GM21786 (cell line): Measurements from ENCODE around the gene SYNGR1.
"Not testable (repeated sequence)": the region's sequence is repeated elsewhere in the genome, so short reads cannot be mapped to it uniquely, and the experiment has no call there.

ENCODE experiments used
- ATAC-seq: cut with Tn5 transposase; IDR thresholded peaks from one replicate; pipeline ENCODE4 v1.9.1; 2021; ENCODE audit not compliant: unreplicated experiment

The SYNGR1 gene

DNA sequence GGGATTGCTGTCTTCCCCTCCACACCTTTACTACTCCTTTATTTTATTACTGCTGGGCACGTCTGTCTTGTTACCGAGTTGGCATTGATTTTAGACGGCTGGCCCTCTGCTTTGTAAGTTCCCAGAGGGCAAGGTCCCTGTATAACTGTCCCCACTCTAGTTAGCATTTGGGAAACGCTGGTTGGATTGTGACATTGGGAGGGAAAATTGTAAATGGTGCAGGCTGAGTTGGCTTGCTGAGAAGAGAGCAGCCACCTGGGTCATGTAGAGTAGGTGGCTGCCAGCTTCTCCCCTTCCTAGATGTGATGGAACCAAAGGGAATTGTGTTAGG, 51.5 kb downstream of the SYNGR1 start:
- no peak for ATAC-seq

DNA sequence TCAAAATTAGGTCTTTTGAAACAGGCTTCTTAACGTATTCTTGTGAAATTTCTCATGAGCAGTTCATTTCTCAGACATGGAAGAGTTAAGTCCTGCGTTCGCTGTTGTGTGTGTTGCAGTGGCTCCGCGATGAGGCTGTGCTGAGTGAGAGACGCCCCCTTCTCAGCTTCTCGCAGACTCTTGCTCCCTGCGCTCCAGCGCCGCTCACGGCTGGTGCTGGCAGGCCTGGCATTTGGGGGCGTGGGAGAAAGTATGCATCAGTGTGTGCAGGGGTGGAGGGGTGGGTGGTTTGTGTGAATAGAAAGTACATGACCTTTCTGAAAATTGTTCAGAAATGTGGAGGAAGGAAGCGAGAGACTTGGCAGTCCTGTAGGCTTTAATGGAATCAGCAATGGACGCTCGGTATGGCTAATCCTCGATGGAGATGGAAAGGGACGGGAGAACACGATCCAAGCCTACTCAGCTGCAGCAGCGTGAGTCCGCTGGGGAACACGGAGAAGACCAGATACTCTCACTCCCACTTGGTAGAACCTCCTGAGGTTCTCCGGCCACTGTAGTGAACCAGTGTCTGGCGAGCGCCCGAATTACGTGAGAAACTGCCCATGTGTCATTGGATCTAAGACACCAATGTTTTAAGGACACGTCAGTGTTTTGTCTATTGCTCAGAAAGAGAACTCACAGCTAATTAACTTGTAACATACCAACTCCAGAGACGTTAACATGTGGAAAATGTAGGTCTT, 55.7 kb downstream of the SYNGR1 start:
- ATAC-seq: no peak

DNA sequence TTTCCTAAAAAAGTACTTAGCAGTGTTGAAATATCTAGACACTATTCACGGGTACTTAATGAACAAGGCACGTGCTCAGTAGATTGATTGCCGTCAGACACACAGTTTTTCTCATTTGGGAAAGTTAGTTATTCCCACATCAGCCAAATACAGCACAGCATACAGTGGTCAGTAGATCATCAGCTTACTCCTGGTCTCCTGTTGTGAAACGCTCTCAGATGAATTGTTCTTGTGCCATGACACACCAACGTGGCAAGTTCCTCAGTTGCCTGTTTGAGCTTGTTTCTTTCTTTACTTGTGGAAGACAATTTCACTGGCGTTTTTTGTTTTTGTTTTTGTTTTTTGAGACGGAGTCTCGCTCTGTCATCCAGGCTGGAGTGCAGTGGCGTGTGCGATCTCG, 58.4 kb downstream of the SYNGR1 start:
- no peak for ATAC-seq

DNA sequence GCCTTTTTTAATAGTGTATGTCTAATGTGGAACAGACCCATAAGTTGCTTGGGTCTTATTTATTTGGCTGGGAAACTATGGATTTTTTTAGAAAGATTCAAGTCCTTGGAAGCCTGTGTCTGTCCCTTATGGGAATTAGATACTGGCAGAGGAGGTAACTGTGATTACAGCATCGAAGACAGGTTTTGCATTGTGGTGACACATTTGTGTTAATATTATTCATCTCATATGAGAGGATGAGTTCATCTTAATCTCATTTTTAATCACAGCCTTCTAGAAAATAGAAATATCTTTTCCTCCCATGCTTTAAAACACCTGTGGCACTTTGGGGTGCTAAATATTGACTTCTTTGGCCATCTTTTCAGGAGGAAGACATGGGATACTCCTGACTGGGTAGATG, 59.0 kb downstream of the SYNGR1 start:
- ATAC-seq: no peak

DNA sequence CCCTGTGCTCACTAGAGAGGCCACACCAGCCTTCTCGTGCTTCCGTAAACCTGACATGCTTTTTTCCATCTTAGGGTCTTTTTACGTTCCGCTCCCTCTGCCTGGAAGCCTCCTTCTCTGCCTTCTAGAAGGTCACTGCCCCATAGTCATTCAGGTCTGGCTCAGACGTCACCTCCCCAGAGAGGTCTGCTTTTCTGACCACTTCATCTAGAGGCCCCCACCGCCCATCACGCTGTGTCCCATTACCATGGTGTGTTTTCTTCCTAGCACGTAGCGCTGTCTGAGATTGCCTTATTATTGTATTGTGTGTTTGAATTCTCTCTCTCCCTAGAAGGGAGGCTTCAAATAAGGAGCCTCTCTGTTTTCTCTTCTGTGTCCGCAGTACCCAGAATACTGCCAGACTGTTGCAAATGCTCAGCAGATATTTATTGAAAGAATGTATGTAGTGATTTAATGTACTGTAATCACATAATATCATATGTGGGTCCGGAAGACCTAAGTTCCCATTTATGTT, 59.8 kb downstream of the SYNGR1 start:
- ATAC-seq: no peak

DNA sequence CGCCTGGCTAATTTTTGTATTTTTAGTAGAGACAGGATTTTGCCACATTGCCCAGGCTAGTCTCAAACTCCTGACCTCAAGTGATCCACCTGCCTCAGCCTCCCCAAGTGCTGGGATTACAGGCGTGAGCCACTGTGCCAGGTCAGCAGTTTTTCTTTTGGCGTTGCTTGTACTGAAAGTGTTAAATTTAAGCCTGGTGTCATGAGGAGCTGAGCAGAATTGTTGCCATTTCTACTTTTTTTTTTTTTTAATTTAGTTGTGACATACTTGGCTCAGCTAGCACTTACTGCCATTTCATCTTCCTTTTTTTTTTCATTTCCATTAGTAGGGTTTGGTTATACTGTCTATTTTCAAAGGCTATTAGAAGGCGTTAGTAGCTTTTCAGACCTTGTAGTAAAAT, 60.5 kb downstream of the SYNGR1 start:
- no peak for ATAC-seq

DNA sequence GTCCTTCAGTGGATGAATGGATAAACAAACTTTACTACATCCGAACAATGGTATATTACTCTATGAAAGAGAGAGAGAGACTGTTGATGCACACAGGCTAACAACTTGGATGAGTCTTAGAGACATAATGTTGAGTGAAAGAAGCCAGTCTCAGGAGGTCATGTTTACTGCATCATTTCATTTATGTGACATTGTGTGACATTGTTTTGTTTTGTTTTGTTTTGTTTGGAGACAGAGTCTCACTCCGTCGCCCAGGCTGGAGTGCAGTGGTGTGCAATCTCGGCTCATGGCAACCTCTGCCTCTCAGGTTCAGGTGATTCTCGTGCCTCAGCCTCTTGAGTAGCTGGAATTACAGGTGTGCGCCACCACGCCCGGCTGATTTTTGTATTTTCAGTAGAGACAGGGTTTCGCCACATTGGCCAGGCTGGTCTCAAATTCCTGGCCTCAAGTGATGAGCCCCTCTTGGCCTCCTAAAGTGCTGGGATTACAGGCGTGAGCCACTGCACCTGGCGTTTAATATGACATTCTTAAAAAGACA, 62.1 kb downstream of the SYNGR1 start:
- not testable (repeated sequence) for ATAC-seq

DNA sequence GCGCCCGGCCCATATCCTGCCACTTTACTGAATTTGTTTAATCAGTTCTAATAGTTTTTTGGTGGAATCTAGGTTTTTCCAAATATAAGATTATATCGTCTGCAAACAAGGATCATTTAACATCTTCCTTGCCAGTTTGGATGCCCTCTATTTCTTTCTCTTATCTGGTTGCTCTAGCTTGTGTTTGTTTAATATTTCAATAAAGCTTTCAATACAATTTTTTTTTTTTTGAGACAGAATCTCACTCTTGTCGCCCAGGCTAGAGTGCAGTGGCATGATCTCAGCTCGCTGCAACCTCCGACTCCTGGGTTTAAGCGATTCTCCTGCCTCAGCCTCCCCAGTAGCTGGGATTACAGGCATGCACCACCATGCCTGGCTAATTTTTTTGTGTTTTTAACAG, 63.4 kb downstream of the SYNGR1 start:
- not testable (repeated sequence) for ATAC-seq

DNA sequence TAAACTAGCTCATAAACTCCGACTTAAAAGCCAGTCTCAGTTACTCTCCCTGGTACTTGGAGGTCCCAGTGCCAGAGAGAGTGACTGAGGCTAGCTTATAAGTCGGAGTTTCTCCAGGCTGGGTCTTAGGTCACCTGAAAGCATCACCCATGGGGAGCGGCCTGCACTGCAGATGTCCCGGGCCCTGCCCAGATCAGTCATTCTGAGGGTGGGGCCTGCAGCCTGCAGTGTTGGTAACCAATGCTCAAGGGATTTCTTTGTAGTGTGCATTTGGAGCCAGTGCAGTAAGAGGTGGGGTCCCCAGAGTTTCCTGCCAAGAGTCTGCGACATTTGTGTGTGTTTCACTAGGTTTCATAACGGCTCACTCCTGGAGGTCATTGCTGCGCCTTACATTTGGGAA, 64.6 kb downstream of the SYNGR1 start:
- no peak for ATAC-seq

DNA sequence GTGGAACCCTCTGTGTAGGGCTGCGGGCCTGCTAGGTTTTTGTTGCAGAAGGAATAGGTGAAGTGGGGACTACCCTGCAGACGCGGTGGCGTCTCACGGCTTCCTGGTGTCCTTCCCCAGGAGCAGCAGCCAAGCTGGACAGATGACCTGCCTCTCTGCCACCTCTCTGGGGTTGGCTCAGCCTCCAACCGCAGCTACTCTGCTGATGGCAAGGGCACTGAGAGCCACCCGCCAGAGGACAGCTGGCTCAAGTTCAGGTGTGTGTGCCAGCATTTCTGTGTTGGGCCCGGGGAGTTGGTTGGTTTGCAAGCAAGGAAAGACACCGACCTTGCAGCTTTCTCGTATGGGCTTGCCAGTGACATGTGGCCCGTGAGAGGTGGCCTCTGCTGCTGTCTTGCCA, 65.1 kb downstream of the SYNGR1 start:
- ATAC-seq: no peak

DNA sequence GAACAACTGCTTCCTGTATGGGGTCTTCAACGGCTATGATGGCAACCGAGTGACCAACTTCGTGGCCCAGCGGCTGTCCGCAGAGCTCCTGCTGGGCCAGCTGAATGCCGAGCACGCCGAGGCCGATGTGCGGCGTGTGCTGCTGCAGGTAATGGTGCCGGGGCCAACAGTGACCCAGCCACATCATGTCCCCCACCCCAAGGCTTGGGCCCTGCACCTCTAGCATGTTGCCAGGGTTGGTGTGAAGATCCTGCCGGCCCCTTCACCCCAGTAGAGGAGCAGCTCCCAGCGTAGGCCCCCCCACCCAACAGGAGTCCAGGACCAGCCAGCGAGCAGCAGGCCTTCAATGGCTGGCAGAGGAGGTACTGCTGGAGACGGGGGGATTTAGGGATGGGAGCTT, 65.7 kb downstream of the SYNGR1 start:
- no peak for ATAC-seq

DNA sequence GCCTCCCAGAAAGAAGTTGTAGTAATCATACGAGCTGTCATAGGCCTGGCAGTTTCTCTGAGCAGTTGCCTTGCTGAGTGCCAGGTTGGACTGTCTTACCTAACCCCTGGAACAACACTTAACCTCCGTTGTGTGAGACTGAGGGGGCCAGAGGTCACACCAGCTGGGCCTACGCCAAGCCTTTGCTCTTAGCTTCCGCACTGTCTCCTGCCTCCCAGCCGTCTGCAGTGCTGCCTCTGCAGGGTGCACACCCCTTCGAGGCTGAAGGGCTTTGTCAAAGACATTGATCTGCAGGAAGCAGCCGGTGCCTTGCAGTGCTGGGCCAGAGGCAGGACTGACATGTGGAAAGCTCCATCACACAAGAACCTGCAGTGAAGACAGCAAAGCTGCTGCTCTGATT, 66.5 kb downstream of the SYNGR1 start:
- no peak for ATAC-seq

DNA sequence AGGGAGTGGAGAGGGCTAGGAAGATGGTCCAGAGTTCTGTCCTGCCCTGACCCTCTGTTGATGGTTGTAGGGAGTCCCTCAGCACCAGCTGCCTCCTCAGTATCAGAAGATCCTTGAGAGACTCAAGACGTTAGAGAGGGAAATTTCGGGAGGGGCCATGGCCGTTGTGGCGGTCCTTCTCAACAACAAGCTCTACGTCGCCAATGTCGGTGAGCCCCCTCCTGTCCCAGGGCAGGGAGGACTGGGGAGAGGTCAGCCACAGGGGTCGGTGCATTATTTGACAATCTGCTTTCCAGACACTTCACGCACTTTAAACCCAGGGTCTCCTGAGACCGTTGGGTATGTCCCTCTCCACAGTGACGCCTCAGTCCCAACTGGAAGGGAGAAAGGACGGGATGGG, 67.8 kb downstream of the SYNGR1 start:
- no peak for ATAC-seq

DNA sequence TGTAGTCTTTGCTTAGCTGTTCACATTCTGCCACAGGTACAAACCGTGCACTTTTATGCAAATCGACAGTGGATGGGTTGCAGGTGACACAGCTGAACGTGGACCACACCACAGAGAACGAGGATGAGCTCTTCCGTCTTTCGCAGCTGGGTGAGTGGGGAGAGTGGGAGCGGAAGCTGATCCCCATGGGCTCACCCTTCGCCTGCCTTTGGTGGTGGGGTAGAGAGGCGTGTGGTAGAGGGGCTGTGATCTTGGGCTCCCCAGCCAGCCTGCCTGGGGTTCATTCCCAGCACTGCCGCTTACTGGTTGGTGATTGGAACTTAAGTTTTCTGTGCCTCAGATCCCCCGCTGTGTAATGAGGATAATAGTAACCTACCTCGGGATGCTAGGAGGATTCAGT, 68.9 kb downstream of the SYNGR1 start:
- ATAC-seq: no peak

DNA sequence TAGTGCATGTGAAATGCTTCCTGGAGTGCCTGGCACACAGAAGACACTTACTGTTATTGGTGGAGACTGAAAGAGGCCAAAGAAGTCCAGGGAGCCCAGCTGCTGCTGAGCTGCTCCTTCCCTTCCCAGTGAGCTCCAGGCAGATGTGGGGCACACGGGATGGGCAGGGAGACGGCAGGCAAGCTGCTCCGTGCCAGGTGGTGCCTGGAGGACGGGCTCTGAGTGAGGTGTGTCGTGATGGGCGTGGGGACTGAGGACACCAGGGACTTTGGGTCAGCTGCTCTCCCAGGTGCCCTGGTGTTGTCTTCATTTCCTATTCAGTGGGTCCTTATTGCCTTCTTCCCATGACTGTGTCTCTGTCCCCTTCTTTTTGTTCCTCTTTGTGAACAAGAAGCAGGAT, 69.3 kb downstream of the SYNGR1 start:
- ATAC-seq: no peak

DNA sequence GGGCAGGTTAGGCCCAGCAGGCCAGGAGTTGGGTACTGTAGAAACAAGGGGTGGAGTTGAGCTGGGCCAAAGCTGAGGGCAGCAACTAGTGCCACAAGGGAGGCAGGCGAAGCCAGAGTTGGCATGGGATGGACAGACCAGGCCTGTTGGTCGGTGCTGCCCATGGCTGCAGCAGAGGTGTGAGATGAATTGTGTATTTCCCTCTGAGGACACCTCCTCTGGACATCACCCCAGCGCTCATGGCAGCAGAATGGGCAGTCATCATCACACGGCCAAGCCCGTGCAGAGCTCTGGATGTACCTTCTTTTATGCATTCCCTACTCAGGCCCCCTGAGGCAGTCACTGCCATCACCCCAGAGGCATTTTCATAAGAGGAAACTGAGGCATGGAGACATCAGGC, 70.1 kb downstream of the SYNGR1 start:
- ATAC-seq: no peak

DNA sequence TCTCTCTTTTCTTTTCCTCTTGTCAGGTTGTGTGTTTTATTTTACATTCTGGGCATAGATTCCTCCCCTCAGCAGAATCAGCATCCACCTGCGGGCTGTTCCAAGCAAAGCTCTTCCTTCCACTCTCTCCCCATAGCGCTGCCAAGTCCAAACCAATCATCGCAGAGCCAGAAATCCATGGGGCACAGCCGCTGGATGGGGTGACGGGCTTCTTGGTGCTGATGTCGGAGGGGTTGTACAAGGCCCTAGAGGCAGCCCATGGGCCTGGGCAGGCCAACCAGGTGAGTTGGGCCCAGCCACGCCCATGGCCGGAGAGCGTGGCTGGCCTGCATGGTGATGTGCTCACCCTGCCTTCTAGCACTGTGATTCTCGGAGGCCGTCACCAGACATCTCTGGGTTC, 71.9 kb downstream of the SYNGR1 start:
- no peak for ATAC-seq

DNA sequence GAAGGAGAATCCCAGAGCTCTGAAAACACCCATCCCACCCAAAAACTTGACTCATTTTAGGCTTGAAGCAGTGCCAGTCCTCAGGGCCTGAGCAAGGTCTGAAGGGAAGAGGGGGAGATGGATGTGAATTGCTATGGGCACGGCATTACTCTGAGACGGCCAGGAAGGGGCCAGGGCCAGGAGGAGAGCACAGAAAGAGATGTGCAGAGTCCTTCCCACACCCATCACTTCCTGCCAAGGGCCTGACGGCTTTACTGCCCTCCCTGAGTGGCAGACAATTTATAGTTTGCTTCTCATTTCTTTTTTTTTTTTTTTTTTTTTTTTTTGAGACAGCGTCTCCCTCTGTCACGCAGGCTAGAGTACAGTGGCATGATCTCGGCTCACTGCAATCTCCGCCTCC, 72.3 kb downstream of the SYNGR1 start:
- no peak for ATAC-seq

DNA sequence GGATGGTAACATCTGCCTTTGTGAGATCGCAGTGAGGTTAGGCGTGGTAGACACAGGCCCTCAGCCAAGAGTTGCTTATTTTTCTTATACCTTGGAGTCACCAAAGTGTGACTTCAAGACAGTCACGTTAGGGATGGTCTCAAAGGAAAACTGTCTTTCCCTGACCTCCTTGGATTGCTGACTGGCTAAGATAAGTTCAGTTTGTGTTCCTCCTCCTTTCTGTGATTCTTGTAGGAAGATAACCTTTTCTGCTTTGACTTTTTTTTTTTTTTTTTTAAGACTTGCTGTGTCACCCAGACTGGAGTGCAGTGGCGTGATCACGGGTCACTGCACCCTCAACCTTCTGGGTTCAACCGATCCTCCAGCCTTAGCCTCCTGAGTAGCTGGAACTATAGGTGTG, 72.9 kb downstream of the SYNGR1 start:
- ATAC-seq: no peak

DNA sequence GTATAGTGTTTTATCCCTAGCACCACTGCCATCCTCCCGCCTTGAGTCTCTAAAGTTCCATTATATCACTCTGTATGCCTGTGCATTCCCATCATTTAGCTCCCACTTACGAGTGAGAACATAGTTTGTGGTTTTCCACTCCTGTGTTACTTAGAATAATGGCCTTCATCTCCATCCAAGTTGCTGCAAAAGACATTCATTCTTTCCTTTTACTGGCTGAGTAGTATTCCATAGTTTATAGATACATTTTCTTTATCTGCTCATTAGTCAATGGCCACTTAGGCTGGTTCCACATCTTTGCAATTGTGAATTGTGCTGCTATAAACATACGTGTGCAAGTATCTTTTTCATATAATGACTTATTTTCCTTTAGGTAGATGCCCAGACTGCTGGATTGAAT, 74.2 kb downstream of the SYNGR1 start:
- no peak for ATAC-seq

DNA sequence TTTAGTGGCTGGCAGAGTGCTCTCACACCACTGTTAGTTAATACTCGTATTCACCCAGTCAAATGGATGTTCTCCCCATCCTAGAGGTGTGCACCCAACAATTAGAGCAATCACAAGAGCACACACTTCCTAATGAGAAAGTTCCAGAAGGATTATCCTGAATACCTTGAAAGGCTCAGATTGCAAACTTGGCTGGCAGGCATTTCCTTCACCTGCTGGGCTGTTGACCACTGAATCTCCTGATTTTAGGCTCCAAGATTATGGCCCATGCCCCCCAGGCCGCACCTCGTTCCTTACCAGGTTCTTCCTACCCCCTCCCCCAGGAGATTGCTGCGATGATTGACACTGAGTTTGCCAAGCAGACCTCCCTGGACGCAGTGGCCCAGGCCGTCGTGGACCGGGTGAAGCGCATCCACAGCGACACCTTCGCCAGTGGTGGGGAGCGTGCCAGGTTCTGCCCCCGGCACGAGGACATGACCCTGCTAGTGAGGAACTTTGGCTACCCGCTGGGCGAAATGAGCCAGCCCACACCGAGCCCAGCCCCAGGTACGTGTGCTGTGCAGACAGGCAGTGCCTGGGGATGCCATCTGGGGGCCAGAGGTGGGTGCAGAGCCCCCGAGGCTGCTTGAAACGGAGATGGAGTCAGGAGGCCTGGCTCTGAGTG, 76.7 kb downstream of the SYNGR1 start:
- no peak for ATAC-seq

DNA sequence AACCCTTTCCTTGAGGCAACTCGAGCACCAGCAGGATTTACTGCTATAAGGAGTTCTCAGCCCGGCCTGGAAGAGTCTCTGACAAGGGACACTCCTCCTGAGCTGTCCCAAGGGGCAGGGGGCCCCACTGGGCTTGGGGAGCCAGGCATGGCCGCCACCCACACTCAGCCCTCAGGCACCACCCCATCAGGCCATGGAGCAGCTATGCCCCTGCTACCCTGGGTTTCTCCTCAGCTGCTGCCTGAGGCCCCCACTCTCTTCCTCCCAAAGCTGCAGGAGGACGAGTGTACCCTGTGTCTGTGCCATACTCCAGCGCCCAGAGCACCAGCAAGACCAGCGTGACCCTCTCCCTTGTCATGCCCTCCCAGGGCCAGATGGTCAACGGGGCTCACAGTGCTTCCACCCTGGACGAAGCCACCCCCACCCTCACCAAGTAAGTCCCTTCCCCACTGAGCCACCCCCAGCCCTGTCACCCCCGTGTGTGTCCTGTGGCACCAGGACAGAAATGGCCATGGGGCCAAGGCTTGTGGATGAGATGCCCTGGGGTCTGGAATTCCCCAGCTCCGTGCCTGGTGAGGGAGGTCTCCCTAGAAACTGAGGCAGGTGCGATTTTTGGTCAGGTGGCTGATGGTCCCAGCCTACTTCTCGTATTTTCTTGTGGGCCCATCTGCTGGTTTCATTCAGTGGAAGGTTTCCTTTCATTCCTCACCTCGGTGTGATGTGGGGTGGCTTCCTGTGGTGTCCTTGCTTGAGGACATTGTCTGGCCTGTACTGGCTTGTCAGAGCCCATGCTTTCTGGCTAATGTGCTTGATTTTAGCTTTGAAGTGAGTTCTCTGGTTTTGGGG, 78.2 kb downstream of the SYNGR1 start:
- ATAC-seq: no peak
